ENCODE measurements around the gene CRADD.

DNA sequence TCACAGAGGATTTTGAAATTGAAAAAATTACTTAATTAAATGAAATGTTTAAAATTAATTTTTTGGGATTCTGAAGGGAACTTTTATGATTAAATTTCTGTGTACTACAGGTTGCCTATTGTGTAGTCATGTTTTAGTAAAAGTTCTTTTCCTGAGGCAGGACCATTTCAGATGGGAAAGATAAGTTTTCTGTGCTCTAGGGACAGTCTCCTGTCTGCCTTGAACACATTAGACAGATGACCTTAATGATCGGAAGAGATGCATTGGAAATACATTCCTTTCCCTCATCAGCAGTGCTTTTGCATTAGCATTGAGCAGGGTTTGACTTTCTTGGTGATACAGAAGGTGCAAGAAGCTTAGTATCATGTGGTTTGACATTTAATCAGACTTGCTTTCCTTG is 28.1 kb downstream of the CRADD start:
- TF ChIP-seq, protein P1, sequence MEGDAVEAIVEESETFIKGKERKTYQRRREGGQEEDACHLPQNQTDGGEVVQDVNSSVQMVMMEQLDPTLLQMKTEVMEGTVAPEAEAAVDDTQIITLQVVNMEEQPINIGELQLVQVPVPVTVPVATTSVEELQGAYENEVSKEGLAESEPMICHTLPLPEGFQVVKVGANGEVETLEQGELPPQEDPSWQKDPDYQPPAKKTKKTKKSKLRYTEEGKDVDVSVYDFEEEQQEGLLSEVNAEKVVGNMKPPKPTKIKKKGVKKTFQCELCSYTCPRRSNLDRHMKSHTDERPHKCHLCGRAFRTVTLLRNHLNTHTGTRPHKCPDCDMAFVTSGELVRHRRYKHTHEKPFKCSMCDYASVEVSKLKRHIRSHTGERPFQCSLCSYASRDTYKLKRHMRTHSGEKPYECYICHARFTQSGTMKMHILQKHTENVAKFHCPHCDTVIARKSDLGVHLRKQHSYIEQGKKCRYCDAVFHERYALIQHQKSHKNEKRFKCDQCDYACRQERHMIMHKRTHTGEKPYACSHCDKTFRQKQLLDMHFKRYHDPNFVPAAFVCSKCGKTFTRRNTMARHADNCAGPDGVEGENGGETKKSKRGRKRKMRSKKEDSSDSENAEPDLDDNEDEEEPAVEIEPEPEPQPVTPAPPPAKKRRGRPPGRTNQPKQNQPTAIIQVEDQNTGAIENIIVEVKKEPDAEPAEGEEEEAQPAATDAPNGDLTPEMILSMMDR (IDR thresholded peaks at IDR 0.05), result no peak
- no peak for TF ChIP-seq EZH2 (IDR thresholded peaks at IDR 0.05; ENCODE audit: borderline replicate concordance, insufficient read depth, low read depth, low read length, poor library complexity, severe bottlenecking)
